ENCODE results near the gene ARHGEF11.
A peak's percentile ranks its signal among the peaks of the same experiment; 100 is the strongest.

Gene ARHGEF11

DNA sequence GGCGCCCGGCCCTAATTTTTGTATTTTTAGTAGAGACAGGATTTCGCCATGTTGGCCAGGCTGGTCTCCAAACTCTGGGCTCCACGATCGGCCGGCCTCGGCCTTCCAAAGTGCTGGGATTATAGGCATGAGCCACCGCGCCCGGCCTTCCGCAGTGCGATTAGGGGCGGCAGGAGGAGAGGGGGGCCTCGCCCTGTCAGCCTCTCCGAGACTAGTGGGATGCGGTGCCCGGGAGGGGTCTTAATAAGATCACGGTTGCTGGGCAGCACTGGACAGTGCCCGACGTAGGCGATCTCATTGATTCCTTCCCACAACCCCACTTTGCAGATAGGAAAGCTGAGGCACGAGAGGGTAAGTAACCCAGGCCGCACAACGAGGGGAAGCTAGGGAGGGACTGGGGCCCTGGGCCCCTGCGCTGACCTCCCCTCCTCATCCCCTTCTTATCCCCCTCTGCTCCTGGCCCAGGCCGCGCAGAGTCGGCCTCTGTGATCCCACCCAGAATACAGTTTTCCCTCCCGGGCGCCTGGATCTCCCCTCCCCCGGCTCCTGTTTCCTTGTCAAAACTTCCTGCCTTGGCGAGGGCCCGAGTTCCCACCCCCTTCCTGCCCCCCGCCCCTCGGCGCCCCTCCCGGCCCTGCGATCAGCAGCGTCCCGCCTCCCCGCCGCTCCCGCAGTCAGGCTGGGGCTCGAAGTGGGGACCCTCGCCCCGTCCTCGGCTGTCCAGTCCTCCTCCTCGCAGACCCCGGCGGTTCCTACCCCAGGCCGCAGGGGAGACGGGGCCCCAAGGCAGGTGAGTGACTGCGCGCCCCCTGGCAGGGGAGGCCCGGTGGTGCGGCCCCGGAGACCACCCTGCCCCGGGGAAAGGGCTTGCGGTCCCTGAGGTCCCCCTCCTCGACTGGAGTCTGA, 152.2 kb downstream of the ARHGEF11 start, which contains the start of gene PEAR1:
PEAR1 (plus strand) TSS at position 671 of the 906 bp plus-strand sequence. CDS start 10,209 bp downstream, outside the sequence.
- no peak for DNase-seq

GRCh38 chr1:156892190-156893047, 153.1 kb downstream of the ARHGEF11 start:
- peak; percentile 71 for DNase-seq

DNA sequence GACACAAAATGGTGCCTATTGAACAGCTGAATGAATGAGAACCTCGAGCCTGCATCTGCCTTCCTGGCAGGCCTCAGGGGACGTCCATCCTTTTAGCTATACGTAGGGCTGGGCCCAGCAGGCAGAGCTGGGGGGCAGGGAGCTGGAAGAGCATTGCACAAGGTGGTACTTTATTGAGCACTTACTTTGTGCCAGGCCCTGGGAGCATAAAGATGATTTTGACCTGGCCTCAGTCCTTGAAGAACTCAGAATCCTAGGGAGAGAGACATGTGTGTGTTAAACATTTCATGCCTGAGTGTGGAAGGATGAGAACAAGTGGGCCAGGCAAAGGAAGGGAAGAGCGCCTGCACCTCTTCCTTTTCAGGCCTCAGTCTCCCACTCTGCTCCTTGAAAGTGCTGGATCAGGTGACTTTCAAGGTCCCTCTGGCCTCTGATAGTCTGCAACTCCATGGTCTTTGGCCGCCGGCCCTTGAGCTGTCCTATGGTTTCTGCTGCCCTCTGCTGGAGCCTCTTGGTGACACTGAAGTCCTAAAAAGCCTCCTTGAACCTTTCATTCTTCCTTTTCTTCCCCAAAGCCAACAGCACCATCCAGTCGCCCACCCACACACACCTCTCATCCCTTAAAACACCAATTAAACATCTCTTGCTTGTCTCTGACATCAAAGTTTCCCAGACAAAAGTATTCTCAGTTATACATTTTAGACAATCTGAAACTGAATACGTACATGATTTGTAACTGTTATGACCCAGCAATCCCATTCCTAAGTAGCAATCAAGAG, 155.6 kb downstream of the ARHGEF11 start:
- peak; percentile 71 for DNase-seq

- DNase-seq, result no peak
Observed at GRCh38 chr1:156887734-156888133, 157.8 kb downstream of the ARHGEF11 start.

GRCh38 chr1:156887317-156887716, 158.2 kb downstream of the ARHGEF11 start:
- no peak for DNase-seq

DNA sequence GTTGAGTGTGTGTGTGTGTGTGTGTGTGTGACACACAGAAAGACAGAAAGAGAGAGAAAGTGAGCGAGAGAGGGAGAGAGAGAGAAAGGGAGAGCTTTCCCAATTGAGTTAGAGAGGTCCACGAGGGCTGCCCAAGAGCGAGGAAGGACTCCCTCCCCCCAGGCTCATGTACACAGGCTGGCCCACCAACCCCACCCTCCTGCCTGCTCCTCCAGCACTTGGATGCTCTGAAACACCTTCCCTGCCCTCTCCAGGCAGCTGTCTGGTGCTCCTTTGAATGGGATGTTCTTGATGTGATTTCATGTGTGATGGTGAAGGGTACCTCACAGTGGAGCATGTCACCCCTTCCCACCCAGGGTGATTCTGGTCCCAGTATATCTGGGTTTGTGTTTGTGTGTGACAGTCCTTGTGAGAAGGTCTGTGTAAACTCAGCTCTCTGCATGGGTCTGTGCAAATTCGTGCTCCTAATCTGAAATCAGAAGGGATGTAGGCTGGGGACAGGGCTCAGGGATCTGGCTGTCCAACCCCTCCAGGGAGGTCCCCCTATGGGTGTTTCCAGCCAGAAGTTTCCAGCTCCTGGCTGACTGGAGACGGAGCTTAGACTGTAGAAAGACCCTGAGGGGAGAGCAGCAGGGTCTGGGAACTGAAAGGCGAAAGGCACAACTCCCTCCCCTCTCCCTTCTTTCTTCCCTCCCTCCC, 158.8 kb downstream of the ARHGEF11 start:
- DNase-seq, result no peak

- no peak for DNase-seq
Observed at GRCh38 chr1:156885880-156886355, 159.6 kb downstream of the ARHGEF11 start.

DNA sequence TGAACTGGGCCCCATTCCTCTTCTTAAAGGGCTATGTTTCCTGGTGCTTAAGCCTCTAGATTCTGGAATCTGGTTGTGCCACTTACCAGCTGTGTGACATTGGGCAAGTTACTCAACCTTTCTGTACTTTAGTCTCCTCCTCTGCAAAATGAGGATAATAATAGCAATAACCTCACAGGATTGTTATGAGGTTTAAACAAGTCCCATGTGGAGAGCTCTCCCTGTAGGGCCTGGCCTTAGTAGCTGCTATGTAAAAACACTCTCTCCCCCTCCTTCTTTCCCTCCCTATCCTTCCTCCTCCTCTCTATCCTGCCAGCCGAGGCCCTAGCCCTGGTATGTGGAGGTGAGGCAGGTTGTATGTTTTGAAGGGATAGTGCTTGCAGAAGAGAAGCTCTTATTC, 160.2 kb downstream of the ARHGEF11 start:
- no peak for DNase-seq

Measured in NCI-H774 (cell line).